Glomerular visceral epithelial cell (primary cell): ENCODE measurements around the gene NDUFB4.
A peak's percentile ranks its signal among the peaks of the same experiment; 100 is the strongest.
"Not testable (repeated sequence)": the region's sequence is repeated elsewhere in the genome, so short reads cannot be mapped to it uniquely, and the experiment has no call there.

Source experiments
- DNase-seq: peaks from one replicate; pipeline ENCODE4 v3.0.0-alpha.2; 2016; ENCODE audit errors: extremely low spot score

The NDUFB4 gene

GRCh38 chr3:120569222-120570057 is 26.7 kb upstream of the NDUFB4 start:
- no peak for DNase-seq

- DNase-seq: no peak
These were observed 24.1 kb upstream of the NDUFB4 start for GRCh38 chr3:120572027-120572426.

GRCh38 chr3:120587332-120587975 is 8.7 kb upstream of the NDUFB4 start:
- no peak for DNase-seq

- no peak for DNase-seq
These were observed 384 bp upstream of the NDUFB4 start for GRCh38 chr3:120595788-120596115.

- DNase-seq: no peak
These were observed 702 bp downstream of the NDUFB4 start for GRCh38 chr3:120596853-120597223.

GRCh38 chr3:120597445-120598049 is 1.4 kb downstream of the NDUFB4 start:
- DNase-seq: no peak

GRCh38 chr3:120599211-120599610 is 3.1 kb downstream of the NDUFB4 start:
- no peak for DNase-seq

- DNase-seq: no peak
These were observed 5.4 kb downstream of the NDUFB4 start for GRCh38 chr3:120601554-120601953.

GRCh38 chr3:120602682-120603081 is 6.5 kb downstream of the NDUFB4 start:
- DNase-seq: no peak

GRCh38 chr3:120604382-120604781 is 8.2 kb downstream of the NDUFB4 start:
- no peak for DNase-seq

- DNase-seq: no peak
These were observed 8.6 kb downstream of the NDUFB4 start for GRCh38 chr3:120604784-120605183.

GRCh38 chr3:120608506-120608905 is 12.4 kb downstream of the NDUFB4 start:
- DNase-seq: no peak

GRCh38 chr3:120614765-120615164 is 18.6 kb downstream of the NDUFB4 start:
- no peak for DNase-seq

GRCh38 chr3:120615847-120616609 is 19.9 kb downstream of the NDUFB4 start:
- no peak for DNase-seq

- not testable (repeated sequence) for DNase-seq
These were observed 20.6 kb downstream of the NDUFB4 start for GRCh38 chr3:120616745-120617144.

GRCh38 chr3:120622457-120622856 is 26.3 kb downstream of the NDUFB4 start:
- no peak for DNase-seq

- peak; percentile 15 for DNase-seq
These were observed 27.0 kb downstream of the NDUFB4 start for GRCh38 chr3:120622870-120623726.

GRCh38 chr3:120623727-120624093 is 27.6 kb downstream of the NDUFB4 start:
- DNase-seq: no peak

- no peak for DNase-seq
These were observed 29.0 kb downstream of the NDUFB4 start for GRCh38 chr3:120625159-120625586.

- DNase-seq: no peak
These were observed 38.4 kb downstream of the NDUFB4 start for GRCh38 chr3:120634539-120634938.

GRCh38 chr3:120636795-120637401 is 40.8 kb downstream of the NDUFB4 start:
- no peak for DNase-seq
